ENCODE measurements around the gene SCLY. TPM values are rescaled to one million over a fixed set of nuclear protein-coding genes. Genes with fewer than 3 reads are reported as not detected.

The SCLY gene
- total RNA-seq, 1 donor: 18.6 TPM

DNA sequence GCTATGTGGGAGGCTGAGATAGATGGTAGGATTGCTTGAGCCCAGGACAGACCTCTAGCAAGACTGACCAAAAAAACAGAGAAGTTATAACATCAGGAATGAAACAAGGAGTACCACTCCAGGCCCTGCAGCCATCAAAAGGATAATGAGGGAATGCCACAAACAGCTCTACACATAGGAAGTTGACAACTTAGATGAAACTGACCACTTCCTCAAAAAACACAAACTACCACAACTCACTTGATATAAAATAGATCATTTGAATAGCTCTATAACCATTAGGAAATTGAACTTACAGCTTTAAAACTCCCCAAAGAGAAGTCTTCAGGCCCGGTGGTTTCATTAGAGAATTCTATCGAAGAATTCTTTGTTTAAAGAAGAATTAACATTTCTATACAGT is 26.4 kb downstream of the SCLY start:
- H3K4me3 ChIP-seq (ENCODE audit: low read depth, low read length): no peak overlapping the region
- TF ChIP-seq, protein P1, sequence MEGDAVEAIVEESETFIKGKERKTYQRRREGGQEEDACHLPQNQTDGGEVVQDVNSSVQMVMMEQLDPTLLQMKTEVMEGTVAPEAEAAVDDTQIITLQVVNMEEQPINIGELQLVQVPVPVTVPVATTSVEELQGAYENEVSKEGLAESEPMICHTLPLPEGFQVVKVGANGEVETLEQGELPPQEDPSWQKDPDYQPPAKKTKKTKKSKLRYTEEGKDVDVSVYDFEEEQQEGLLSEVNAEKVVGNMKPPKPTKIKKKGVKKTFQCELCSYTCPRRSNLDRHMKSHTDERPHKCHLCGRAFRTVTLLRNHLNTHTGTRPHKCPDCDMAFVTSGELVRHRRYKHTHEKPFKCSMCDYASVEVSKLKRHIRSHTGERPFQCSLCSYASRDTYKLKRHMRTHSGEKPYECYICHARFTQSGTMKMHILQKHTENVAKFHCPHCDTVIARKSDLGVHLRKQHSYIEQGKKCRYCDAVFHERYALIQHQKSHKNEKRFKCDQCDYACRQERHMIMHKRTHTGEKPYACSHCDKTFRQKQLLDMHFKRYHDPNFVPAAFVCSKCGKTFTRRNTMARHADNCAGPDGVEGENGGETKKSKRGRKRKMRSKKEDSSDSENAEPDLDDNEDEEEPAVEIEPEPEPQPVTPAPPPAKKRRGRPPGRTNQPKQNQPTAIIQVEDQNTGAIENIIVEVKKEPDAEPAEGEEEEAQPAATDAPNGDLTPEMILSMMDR (IDR thresholded peaks at IDR 0.05; ENCODE audit: insufficient read depth, low read depth, low read length): no peak

DNA sequence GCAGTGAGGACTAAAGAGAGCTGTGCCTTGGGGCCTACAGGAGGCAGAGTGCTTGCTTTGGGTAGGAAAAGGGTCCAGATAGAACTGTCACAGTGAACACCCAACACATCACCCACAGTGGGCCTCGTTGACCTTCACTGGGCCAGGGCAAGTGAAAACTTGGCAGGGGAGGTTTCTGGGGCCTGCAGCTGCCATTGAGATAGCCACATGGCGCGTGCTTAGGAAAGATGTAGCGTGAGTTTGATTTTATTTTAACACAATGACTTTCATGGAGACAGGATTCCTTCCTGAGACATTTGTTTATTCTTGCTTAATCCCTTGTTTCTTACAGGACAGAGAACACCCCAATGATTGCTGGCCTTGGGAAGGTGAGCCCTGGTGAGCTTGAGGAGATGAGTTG is 30.1 kb downstream of the SCLY start:
- H3K4me3 ChIP-seq (ENCODE audit: low read depth, low read length): no peak overlapping the region

More for the DNA sequence above, 26.4 kb downstream of the SCLY start:
- no peak for DNase-seq (ENCODE audit: low read depth)

DNA sequence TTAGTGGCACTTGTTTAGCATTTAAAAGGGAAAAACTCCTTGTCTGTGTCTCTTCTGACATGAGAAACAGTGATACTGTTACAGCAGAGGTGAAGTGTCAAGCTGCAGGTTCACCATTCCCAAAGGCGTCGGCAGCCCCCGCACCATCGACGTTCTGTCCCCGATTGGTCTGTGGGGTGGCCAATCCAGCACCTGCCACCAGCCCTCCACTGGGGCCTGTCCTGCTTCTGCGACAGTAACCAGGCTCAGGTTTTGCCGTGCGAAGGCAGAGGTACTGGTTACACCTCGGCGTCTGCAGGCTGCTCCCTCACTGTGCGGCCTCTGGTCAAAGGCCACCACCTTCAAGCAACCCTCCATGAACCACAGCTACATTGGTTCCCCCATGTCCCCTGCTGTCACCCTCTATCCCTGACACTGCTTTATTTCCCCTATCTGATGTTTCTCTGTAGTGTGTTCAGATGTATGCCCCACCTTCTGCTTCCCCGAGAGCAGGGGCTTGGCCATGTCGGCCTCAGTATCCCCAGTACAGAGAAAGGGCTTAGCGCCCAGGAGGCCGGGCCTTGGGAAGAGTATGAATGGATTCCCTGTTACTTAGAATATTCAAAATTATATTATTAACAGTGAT is 30.7 kb downstream of the SCLY start:
- DNase-seq (ENCODE audit: low read depth): no peak
- TF ChIP-seq, protein P1 (IDR thresholded peaks at IDR 0.05; ENCODE audit: insufficient read depth, low read depth, low read length): no peak
- H3K4me3 ChIP-seq (ENCODE audit: low read depth, low read length): no peak overlapping the region

More for the DNA sequence above, 30.1 kb downstream of the SCLY start:
- TF ChIP-seq, protein P1 (IDR thresholded peaks at IDR 0.05; ENCODE audit: insufficient read depth, low read depth, low read length): no peak
- no peak for DNase-seq (ENCODE audit: low read depth)

DNA sequence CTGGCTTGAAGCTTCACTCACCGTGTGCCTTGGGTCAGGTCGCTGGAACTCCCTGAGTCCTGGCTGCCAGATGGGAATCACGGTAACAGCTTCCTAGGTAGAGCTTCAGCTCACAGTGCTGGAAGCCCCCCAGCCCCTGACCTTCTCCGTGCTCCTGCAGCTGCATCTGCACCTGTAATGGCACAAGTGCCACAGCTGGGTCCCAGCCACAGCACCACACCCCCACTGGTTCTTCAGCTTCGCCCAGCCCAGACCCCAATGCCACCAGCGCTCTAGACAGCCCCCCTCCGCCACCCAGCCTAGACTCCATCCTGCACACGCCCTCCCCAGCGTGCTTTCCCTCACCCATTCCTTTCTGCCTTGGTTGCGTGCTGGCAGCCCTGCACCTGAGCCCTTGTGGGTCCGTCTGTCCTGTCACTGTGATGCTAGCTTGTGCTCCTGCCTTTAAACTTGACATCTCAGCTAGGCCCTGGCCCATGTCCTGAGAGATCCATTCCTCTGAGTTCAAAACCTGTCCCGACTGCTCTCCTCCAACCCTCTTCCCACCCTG is 31.8 kb downstream of the SCLY start:
- no peak for DNase-seq (ENCODE audit: low read depth)
- H3K4me3 ChIP-seq (ENCODE audit: low read depth, low read length): no peak overlapping the region
- TF ChIP-seq, protein P1 (IDR thresholded peaks at IDR 0.05; ENCODE audit: insufficient read depth, low read depth, low read length): no peak

DNA sequence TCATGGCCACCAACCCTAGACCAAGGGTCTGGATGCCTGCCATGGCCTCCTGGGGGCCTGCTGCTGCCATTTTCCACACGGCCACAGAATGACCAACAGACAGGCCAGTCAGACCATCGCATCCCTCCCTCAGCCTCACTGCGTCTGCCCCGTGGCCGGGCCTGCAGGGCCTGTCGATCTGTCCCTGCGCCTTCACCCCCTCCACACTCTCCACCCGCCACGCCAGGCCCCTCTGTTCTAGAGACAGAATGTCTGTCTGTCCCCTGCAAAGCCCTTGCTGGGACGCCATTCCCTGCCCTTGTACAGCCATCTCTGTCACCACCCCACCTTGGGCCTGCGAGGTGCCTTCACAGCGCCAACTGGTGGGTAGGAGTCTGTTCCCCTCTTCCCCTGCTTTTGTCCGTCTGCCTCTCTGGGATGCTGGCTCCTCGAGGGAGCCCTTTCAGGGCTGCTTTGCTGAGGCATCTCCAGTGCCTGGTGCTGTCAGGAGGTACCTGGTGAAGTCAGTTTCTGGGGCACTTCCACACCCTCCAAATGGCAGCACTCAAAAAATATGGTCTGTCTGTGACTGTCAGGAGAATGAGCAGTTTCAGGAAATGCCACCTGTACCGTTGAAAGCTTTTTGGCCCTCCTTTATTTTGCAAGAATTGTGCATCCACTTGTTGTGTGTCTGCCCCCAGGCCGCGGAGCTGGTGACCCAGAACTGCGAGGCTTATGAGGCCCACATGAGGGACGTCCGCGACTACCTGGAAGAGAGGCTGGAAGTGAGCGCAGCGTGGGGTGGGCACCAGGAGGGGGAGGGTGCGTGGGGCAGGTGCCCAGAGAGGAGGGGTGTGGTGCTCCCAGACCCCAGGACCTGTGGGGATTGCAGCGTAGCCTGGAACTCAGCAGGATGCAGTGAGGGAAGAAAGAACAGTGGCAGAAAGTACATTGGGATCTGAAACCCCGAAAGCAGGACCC is 32.7 kb downstream of the SCLY start:
- DNase-seq (ENCODE audit: low read depth): no peak
- H3K4me3 ChIP-seq (ENCODE audit: low read depth, low read length): no peak overlapping the region
- TF ChIP-seq, protein P1 (IDR thresholded peaks at IDR 0.05; ENCODE audit: insufficient read depth, low read depth, low read length): no peak

DNA sequence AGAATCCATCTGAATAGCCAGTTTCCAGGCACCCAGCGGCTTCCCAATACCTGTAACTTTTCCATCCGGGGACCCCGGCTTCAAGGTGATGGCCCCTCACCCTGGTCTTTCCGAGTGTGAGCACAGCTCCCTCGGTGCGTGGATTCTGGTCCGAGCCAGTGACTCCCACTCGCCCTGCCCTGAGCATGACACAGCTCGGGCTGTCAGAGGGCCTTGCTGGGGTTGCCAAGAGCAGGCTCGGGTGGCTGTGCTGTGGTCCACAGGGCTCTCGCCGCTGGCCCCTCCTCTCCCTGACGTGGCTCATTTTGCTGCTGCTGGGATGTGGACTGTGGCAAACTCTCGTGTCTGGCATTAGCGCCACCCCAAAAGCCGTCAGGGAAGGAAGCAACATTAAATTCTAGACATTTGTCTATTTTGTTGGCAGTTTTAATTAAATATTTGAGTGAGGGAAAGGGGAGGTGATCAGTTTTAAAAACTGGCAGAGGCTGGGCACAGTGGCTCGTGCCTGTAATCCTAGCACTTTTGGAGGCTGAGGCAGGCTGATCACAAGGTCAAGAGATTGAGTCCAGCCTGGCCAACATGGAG is 33.7 kb downstream of the SCLY start:
- no peak overlapping the region for H3K4me3 ChIP-seq (ENCODE audit: low read depth, low read length)
- TF ChIP-seq, protein P1 (IDR thresholded peaks at IDR 0.05; ENCODE audit: insufficient read depth, low read depth, low read length): no peak
- DNase-seq (ENCODE audit: low read depth): no peak

Data from fibroblast of villous mesenchyme (primary cell).